Fibroblast of skin of right biceps (primary cell): ENCODE results near the gene ADGRG3.
A peak's percentile ranks its signal among the peaks of the same experiment; 100 is the strongest.

Experiments used
- DNase-seq: peaks from one replicate; pipeline ENCODE4 v3.0.0-alpha.2; 2013

ADGRG3 gene

DNA sequence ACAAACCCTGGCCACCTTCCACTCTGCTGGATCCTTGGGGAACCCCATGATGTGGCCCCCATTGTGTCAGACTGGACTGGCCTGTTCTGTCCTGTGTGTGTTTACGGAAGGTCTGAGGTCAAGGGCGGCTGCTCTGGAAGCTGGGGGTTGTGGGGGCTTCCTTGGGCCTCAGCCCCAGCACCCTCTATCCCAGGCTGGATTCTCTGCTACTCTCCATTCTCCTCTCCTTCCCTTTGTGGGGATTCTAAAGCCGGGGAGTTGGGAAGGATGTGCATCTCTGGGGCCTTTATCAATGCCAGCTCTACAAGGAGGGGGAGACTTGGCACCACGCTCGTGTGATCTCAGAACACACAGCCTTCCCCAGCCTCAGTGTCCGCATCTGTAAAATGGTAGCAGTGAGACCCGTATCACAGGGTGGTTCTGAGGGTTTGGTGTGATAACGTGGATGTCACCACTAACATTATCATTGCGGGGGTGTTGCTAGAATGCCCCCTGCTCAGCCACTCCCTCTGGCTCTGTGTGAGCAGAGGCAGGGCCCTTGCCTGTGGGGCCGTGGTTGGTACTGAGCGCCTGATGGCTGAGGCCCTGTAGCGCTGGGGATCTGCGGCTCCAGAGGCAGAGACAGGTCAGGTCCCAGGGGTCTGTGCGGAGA, 21.6 kb upstream of the ADGRG3 start:
- no peak for DNase-seq

DNA sequence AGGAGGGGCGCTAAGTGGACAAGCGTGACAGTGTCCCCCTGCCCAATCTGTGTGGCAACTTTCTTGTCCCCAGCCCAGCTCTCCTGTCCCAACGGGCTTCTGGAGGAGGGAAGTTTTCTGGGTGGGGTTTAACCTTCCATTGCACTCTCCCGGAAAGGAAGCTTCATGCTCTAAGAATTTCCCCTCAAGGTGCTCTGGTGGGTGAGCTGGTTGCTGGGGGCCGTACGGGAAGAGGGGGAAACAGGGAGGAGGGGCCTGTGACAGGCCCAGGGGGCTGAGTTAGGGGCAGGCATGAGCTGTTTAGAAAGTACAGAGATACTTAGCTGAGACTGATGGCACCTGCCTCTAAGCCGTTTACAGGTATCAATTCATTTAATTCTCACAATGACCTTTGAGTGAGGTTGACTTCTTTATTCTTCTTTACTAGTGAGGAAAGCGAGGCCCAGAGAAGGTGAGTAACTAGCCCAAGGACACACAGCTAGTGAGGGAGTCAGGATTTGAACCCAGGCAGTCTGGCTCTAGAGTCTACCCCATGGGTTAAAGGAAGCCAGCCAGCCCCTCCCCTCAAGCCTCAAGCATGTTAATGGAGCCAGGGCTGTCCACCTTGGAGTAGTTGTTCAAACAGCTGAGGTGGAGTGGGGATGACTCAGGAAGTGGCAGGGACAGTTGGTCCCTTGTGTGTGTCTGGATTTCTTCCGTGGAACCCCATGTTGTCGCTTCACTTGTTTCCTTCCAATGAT, 20.8 kb upstream of the ADGRG3 start:
- DNase-seq: no peak

GRCh38 chr16:57648125-57648524, 20.0 kb upstream of the ADGRG3 start:
- DNase-seq: no peak

- peak; percentile 69 for DNase-seq
Observed at GRCh38 chr16:57648581-57649442, 19.3 kb upstream of the ADGRG3 start.

DNA sequence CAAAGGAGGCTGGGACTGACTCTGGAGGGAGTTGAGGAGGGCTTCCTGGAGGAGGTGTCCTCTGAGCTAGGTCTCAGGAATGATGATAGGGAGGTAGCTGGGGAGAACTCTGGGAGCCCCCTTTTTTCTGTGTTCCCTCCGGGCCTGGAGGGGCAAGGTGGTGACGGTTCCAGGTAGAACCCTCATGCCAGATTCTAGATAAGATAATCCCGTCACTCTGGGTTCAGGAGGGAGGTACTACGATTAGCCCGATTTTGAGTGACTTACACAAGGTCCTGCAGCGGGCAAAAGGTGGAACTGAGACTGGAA, 18.7 kb upstream of the ADGRG3 start:
- no peak for DNase-seq

- no peak for DNase-seq
Observed at GRCh38 chr16:57649846-57650245, 18.3 kb upstream of the ADGRG3 start.

- DNase-seq: no peak
Observed at GRCh38 chr16:57651344-57652333, 16.5 kb upstream of the ADGRG3 start.

DNA sequence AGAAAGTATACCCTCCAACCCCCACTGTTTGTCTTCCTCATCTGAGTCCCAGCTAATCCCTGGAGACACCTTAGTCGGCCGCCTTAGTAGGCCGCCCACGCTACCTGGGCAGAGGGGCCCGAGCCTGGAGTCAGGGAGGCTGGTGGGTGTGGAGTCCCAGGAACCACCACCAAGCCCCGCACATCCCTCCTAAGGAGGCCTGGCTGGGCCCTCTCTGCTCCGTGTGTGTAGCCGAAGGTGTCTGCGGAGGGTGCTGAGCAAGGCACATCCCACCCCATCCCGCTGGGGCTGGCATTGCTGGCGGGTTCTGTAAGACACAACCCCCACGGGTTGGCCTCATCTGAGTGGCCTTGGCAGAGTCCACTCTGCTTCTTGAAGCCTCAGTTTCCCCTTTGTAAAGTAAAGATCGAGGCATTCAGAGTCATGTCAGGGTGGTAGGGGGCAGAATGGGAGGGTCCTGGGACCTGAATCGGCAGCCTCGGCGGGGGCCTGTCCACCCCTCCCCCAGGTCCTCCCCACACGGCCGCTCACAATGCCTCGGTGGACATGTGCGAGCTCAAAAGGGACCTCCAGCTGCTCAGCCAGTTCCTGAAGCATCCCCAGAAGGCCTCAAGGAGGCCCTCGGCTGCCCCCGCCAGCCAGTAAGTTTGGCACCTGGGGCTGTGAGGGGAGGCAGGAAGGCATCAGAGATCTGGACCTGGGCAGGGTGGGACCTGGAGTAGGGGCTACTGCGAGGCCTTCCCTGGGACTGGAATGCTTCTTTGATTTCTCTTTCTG, 15.2 kb upstream of the ADGRG3 start:
- DNase-seq: no peak

GRCh38 chr16:57653936-57654335, 14.2 kb upstream of the ADGRG3 start:
- no peak for DNase-seq

- no peak for DNase-seq
Observed at GRCh38 chr16:57656342-57656955, 11.7 kb upstream of the ADGRG3 start.

- DNase-seq: no peak
Observed at GRCh38 chr16:57657228-57657627, 10.9 kb upstream of the ADGRG3 start.

- no peak for DNase-seq
Observed at GRCh38 chr16:57658130-57658877, 9.8 kb upstream of the ADGRG3 start.

DNA sequence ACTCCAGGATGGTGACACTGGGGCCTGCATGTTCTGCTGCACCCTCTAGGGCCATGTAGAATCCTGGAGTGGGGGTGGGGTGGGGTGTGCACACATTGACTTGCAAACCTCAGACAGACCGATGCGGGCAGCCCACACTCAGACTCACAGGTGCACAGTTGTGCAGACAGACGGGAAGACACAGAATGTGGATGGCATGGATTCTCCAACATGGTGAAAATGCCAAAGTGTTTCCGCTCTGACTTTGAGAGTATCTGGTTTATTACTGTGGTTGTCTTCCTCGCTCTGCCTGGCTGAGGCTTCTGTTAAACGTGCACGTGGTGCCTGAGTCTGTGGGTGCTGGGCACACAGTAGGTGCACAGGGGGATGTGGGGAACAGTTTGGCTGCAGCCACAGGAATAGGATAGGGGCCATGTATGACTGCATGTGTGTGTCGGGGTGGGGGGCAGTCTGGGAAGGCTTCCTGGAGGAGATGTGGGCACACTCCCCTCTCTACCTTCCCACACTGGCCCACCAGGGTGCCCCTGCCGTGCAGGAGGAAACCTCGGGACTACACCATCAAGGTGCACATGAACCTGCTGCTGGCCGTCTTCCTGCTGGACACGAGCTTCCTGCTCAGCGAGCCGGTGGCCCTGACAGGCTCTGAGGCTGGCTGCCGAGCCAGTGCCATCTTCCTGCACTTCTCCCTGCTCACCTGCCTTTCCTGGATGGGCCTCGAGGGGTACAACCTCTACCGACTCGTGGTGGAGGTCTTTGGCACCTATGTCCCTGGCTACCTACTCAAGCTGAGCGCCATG, 9.0 kb upstream of the ADGRG3 start:
- DNase-seq: no peak

DNA sequence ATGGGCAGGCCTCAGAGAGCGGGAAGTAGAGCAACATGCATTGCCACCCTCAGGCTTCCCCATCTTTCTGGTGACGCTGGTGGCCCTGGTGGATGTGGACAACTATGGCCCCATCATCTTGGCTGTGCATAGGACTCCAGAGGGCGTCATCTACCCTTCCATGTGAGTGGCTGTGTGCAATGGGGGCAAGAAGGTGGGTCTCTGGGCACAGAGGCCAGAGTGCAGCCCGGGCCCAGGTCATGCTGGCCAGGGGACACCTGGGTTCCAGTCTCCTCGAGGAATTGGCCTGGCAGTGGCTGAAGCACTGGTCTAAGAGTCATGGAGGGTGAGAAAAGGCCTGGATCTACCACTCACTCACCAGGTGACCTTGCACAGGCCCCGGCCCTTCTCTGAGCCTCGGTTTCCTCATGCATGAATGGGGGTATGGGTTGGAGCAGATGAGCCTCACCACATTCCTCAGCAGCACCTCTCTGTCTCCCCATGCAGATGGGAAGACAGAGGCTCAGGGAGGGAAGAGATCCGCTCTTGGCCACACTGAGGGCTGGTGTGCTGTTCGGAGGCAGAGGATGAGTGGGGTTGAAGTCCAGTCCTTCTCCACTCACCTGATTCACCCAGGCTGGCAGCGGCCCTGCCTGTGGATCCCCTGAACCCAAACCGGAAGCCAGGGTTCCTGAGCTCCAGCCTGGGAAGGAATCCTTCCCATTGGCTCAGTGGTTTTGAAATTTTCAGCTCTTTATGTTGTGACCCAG, 7.2 kb upstream of the ADGRG3 start:
- no peak for DNase-seq

- DNase-seq: no peak
Observed at GRCh38 chr16:57661510-57661909, 6.6 kb upstream of the ADGRG3 start.

DNA sequence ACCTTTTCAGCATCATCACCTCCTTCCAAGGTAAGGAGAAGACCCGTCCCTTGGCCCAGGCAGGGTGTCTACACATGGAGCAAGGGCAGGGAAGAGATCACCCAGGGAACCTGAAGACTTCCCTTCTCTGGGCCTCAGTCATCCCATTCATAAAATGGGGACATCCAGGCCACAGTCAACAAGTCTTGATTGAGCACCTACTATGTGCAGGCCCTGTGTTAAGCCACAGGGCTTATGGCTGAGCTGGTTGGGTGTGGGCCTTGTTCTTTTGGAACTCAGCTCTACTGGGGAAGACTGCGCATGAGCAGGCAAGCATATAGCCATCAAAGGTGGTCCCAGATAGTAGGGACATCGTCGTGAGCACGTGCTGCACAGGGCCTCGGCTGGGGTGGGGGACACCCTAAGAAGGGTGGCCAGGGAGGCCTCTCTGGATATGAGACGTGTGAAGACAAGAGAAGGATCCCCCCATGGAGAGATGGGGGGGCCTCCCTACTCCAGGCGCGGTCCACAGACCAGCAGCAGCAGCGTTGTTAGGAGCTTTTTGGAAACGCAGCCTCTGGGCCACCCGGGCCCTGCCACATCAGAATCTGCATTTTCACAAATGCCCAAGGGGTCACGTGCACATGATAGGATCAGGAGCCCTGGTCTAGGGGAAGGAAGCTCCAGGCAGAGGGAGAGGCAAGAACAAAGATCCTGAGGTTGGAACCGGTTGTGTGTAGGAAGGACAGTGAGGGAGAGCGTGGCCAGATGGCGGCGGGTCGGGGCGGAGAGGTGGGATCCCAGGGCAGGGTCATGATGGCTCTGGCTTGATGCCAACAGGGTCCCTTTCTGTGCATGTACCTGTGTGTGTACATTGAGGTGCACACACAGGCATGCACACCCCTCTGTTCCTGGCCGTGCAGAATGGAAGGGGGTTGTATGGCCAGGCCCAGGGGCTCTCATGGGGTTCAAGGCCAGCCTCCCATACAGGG, 5.9 kb upstream of the ADGRG3 start:
- DNase-seq: no peak

DNA sequence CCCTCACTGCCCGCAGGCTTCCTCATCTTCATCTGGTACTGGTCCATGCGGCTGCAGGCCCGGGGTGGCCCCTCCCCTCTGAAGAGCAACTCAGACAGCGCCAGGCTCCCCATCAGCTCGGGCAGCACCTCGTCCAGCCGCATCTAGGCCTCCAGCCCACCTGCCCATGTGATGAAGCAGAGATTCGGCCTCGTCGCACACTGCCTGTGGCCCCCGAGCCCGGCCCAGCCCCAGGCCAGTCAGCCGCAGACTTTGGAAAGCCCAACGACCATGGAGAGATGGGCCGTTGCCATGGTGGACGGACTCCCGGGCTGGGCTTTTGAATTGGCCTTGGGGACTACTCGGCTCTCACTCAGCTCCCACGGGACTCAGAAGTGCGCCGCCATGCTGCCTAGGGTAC, 4.7 kb upstream of the ADGRG3 start:
- DNase-seq: no peak
